HCT116 (cell line): Measurements from ENCODE around the gene UCP2. TPM values are rescaled to one million over a fixed set of nuclear protein-coding genes. Genes with fewer than 3 reads are reported as not detected.

ENCODE experiments used
- ATAC-seq: fragments of 200-7000 bp; cut with Tn5 transposase; 2 replicates; pipeline ENCODE4 v1.9.1; 2020; ENCODE audit warnings: mild to moderate bottlenecking, moderate library complexity
- BruUV-seq: library from RNA; stranded (reverse); fragments of 400-500 nt; replicated peaks from 2 replicates; lab custom pipeline; 2021; lab: Mats Ljungman, UMichigan
- CTCF ChIA-PET: fragments of 300-600 bp; sonication (Branson Sonifier 250); formaldehyde crosslinking; loops from one replicate; lab custom pipeline; 2021; ENCODE audit warnings: antibody characterized with exemption; lab: Charles Lee
- POLR2A ChIA-PET: fragments of 300-600, 350-600 bp; sonication (Branson Sonifier 250); formaldehyde crosslinking; loops from one replicate; lab custom pipeline; 2021; ENCODE audit warnings: antibody characterized with exemption; lab: Charles Lee
- RAD21 ChIA-PET, 2 experiments: fragments of 300-600 bp; sonication (Branson Sonifier 250); formaldehyde crosslinking; loops; one replicate each; lab custom pipeline; 2023; ENCODE audit warnings: low total read pairs in 2 of 2; ENCODE audit not compliant: uncharacterized antibody in 2 of 2, unreplicated experiment in 2 of 2, low non-redundant PET in 1 of 2; lab: Charles Lee
- DNase-seq: peaks from one replicate; pipeline ENCODE4 v3.0.0-alpha.2; 2010; ENCODE audit warnings: low read depth, low spot score
- H2AFZ ChIP-seq: fragments of 200-600 bp; shearing (Covaris generic), sonication (generic); 2 replicates; pipeline ENCODE4 v1.6.1; 2017; ENCODE audit warnings: low read depth, mixed run types, mixed read lengths, antibody characterized with exemption, low read length; ENCODE audit not compliant: poor library complexity, severe bottlenecking
- H3K27ac ChIP-seq: 2 replicates; pipeline ENCODE4 v1.5.1; 2012; ENCODE audit warnings: low read depth, low read length
- H3K27me3 ChIP-seq: fragments of 200-600 bp; sonication (generic); 2 replicates; pipeline ENCODE4 v1.6.1; 2016; ENCODE audit warnings: mixed run types, low read length, mixed read lengths; ENCODE audit not compliant: insufficient read depth
- H3K36me3 ChIP-seq, 2 experiments: fragments of 200-500 bp in 1 of 2; fragments of 200-600 bp in 1 of 2; sonication (Bioruptor generic) in 1 of 2; sonication (generic) in 1 of 2; 2 replicates each; pipeline versions ENCODE4 v1.5.1 to v1.6.1; 2014 to 2016; ENCODE audit warnings: low read length in 2 of 2, inconsistent platforms in 1 of 2, mixed read lengths in 1 of 2, mixed run types in 1 of 2; ENCODE audit not compliant: insufficient read depth in 2 of 2, control insufficient read depth in 1 of 2
- H3K4me1 ChIP-seq, 2 experiments: fragments of 200-600 bp in 1 of 2; sonication (generic) in 1 of 2; 2 replicates each; pipeline versions ENCODE4 v1.5.1 to v1.6.1; 2012 to 2017; ENCODE audit warnings: low read length in 2 of 2, inconsistent platforms in 1 of 2, mild to moderate bottlenecking in 1 of 2, mixed read lengths in 1 of 2, mixed run types in 1 of 2, moderate library complexity in 1 of 2; ENCODE audit not compliant: insufficient read depth in 2 of 2, control insufficient read depth in 1 of 2
- H3K4me2 ChIP-seq: fragments of 200-600 bp; sonication (generic); 2 replicates; pipeline ENCODE4 v1.6.1; 2017; ENCODE audit warnings: mixed run types, low read length, mixed read lengths
- H3K4me3 ChIP-seq, 2 experiments: fragments of 200-600 bp in 1 of 2; sonication (generic) in 1 of 2; replicated peaks in 1 of 2; 2 replicates each; pipeline ENCODE4 v1.5.1; 2011 to 2016; ENCODE audit warnings: low read length in 2 of 2, control low read depth in 1 of 2, low read depth in 1 of 2, mild to moderate bottlenecking in 1 of 2, mixed read lengths in 1 of 2, mixed run types in 1 of 2
- H3K79me2 ChIP-seq: fragments of 200-600 bp; sonication (generic); 2 replicates; pipeline ENCODE4 v1.6.1; 2017; ENCODE audit warnings: mild to moderate bottlenecking, mixed run types, low read length, moderate library complexity, mixed read lengths; ENCODE audit not compliant: insufficient read depth
- H3K9ac ChIP-seq: fragments of 200-600 bp; sonication (generic); 2 replicates; pipeline ENCODE4 v1.6.1; 2016; ENCODE audit warnings: low read length, mixed read lengths
- H3K9me2 ChIP-seq: fragments of 200-600 bp; sonication (generic), shearing (Covaris generic); 2 replicates; pipeline ENCODE4 v1.6.1; 2017; ENCODE audit warnings: mixed run types, mild to moderate bottlenecking, moderate library complexity; ENCODE audit not compliant: insufficient read depth
- H3K9me3 ChIP-seq, 2 experiments: fragments of 200-500 bp in 1 of 2; fragments of 200-600 bp in 1 of 2; sonication (Bioruptor generic) in 1 of 2; sonication (generic) in 1 of 2; 2 replicates each; pipeline ENCODE4 v1.6.1; 2014 to 2017; ENCODE audit warnings: low read length in 2 of 2, mixed read lengths in 2 of 2, inconsistent platforms in 1 of 2, low read depth in 1 of 2, mild to moderate bottlenecking in 1 of 2, mixed run types in 1 of 2, moderate library complexity in 1 of 2; ENCODE audit not compliant: control insufficient read depth in 1 of 2, insufficient read depth in 1 of 2
- H4K20me1 ChIP-seq: fragments of 200-600 bp; sonication (generic), shearing (Covaris generic); 2 replicates; pipeline ENCODE4 v1.6.1; 2017; ENCODE audit warnings: mixed run types, mild to moderate bottlenecking, moderate library complexity; ENCODE audit not compliant: insufficient read depth
- CBX3 ChIP-seq: IDR thresholded peaks from 2 replicates; pipeline ENCODE4 v1.6.1; 2012; ENCODE audit warnings: low read depth
- CEBPB ChIP-seq: IDR thresholded peaks from 2 replicates; pipeline ENCODE4 v1.6.1; 2012; ENCODE audit warnings: low read depth
- EGR1 ChIP-seq: IDR thresholded peaks from 2 replicates; pipeline ENCODE4 v1.6.1; 2012; ENCODE audit warnings: low read depth
- ELF1 ChIP-seq: IDR thresholded peaks from 2 replicates; pipeline ENCODE4 v1.6.1; 2012; ENCODE audit warnings: low read depth, borderline replicate concordance
- JUND ChIP-seq: IDR thresholded peaks from 2 replicates; pipeline ENCODE4 v1.6.1; 2012
- POLR2A ChIP-seq: IDR thresholded peaks from 2 replicates; pipeline ENCODE4 v1.7.0; 2011; ENCODE audit warnings: borderline replicate concordance; ENCODE audit not compliant: insufficient read depth, insufficient read length; ENCODE audit errors: extremely low read depth
- POLR2AphosphoS5 ChIP-seq: IDR thresholded peaks from 2 replicates; pipeline ENCODE4 v1.6.1; 2011; ENCODE audit warnings: mild to moderate bottlenecking, low read depth, low read length, moderate library complexity
- RAD21 ChIP-seq: IDR thresholded peaks from 2 replicates; pipeline ENCODE4 v1.6.1; 2012; ENCODE audit warnings: low read depth, mild to moderate bottlenecking
- SRF ChIP-seq: IDR thresholded peaks from 2 replicates; pipeline ENCODE4 v1.6.1; 2012; ENCODE audit warnings: low read depth
- TCF7L2 ChIP-seq: IDR thresholded peaks from 2 replicates; pipeline ENCODE4 v1.7.0; 2011; ENCODE audit warnings: borderline replicate concordance, inconsistent platforms; ENCODE audit not compliant: insufficient read depth, insufficient read length; ENCODE audit errors: extremely low read depth
- ZFX ChIP-seq: fragments of 450-650 bp; IDR thresholded peaks from 2 replicates; pipeline ENCODE4 v1.6.1; 2017
- ZNF274 ChIP-seq: fragments of 200-500 bp; sonication (Bioruptor generic); IDR thresholded peaks from 2 replicates; pipeline ENCODE4 v1.6.1; 2014; ENCODE audit warnings: mild to moderate bottlenecking, low read depth, low read length, inconsistent platforms
- intact Hi-C: fragments of 100-400 bp; cut with micrococcal nuclease; formaldehyde crosslinking; loops from 2 replicates; pipeline ENCODE4 v1.10.0; 2022
- total RNA-seq: library from RNA; stranded (reverse); gene quantifications from one replicate; pipeline ENCODE4 v1.2.1, GENCODE V29; 2021; ENCODE audit not compliant: unreplicated experiment
- TF ChIP-seq, protein P1 (sequence below): IDR thresholded peaks from 2 replicates; pipeline ENCODE4 v1.6.1; 2012
- TF ChIP-seq, protein P2 (sequence below): IDR thresholded peaks from 2 replicates; pipeline ENCODE4 v1.6.1; 2012
- TF ChIP-seq, protein P3 (sequence below), 3 experiments: fragments of 200-600 bp in 1 of 3; sonication (generic) in 1 of 3; IDR thresholded peaks in 2 of 3; conservative IDR thresholded peaks in 1 of 3; 2 replicates each; pipeline ENCODE4 v1.5.1; 2012 to 2017; ENCODE audit warnings: low read depth in 2 of 3, low read length in 2 of 3, antibody characterized with exemption in 1 of 3, borderline replicate concordance in 1 of 3, control low read depth in 1 of 3, mild to moderate bottlenecking in 1 of 3, mixed read lengths in 1 of 3, mixed run types in 1 of 3, moderate library complexity in 1 of 3; ENCODE audit not compliant: insufficient read depth in 1 of 3

Gene UCP2
- total RNA-seq, 1 experiment from 2014 or later, result 20.4 TPM

DNA sequence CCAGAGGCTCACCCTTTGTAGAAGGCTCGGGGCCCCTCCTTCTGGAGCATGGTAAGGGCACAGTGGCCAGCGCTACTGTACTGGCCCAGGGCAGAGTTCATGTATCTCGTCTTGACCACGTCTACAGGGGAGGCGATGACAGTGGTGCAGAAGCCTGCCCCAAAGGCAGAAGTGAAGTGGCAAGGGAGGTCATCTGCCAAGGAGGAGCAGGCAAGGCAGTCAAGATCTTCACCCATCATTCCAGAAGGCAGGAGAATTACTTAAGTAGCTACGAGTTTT is 7.2 kb downstream of the UCP2 start:
- H3K4me3 ChIP-seq, result no peak overlapping the region
- H3K79me2 ChIP-seq, result no peaks in the 10 kb centered on the region
- peaks cover 10 to 12% of the 10 kb centered on the region in 2 experiments for H3K4me1 ChIP-seq
- H4K20me1 ChIP-seq, result no peaks in the 10 kb centered on the region
- RAD21 ChIA-PET, result no interaction called here
- ATAC-seq, result no peak
- TF ChIP-seq EGR1 (no peak), POLR2AphosphoS5 (no peak), CBX3 (no peak), JUND (no peak), TCF7L2 (no peak), ZNF274 (no peak), ZFX (no peak), POLR2A (no peak), RAD21 (no peak), SRF (no peak), CEBPB (no peak), ELF1 (no peak)
- TF ChIP-seq, protein P1, sequence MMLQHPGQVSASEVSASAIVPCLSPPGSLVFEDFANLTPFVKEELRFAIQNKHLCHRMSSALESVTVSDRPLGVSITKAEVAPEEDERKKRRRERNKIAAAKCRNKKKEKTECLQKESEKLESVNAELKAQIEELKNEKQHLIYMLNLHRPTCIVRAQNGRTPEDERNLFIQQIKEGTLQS, result no peak
- TF ChIP-seq, protein P2, sequence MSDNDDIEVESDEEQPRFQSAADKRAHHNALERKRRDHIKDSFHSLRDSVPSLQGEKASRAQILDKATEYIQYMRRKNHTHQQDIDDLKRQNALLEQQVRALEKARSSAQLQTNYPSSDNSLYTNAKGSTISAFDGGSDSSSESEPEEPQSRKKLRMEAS, result no peak
- TF ChIP-seq, protein P3, sequence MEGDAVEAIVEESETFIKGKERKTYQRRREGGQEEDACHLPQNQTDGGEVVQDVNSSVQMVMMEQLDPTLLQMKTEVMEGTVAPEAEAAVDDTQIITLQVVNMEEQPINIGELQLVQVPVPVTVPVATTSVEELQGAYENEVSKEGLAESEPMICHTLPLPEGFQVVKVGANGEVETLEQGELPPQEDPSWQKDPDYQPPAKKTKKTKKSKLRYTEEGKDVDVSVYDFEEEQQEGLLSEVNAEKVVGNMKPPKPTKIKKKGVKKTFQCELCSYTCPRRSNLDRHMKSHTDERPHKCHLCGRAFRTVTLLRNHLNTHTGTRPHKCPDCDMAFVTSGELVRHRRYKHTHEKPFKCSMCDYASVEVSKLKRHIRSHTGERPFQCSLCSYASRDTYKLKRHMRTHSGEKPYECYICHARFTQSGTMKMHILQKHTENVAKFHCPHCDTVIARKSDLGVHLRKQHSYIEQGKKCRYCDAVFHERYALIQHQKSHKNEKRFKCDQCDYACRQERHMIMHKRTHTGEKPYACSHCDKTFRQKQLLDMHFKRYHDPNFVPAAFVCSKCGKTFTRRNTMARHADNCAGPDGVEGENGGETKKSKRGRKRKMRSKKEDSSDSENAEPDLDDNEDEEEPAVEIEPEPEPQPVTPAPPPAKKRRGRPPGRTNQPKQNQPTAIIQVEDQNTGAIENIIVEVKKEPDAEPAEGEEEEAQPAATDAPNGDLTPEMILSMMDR (IDR thresholded peaks at IDR 0.05 in 2 of 3, conservative IDR thresholded peaks at IDR 0.05 in 1 of 3; ENCODE audit: borderline replicate concordance in 1 of 3, insufficient read depth in 1 of 3, low read depth in 2 of 3, low read length in 2 of 3), result no peak
- TF ChIP-seq, all 23 proteins: peak for 0
- CTCF ChIA-PET, result no interaction called here
- Histone ChIP-seq H3K9me3 (no peaks in the 10 kb centered on the region), H3K4me2 (no peak overlapping the region), H3K27me3 (no peaks in the 10 kb centered on the region), H3K9me2 (no peaks in the 10 kb centered on the region), H2AFZ (no peak overlapping the region), H3K36me3 (peaks cover 0 to 2% of the 10 kb centered on the region in 2 experiments; a peak in 1 of 4 replicates), H3K9ac (no peak overlapping the region), H3K27ac (no peak overlapping the region)
- intact Hi-C loops, result no loop called here
- no TSS peak for BruUV-seq
- DNase-seq, result no peak
- POLR2A ChIA-PET, result no interaction called here
